Measurements from ENCODE around the gene ZBTB43. TPM values are rescaled to one million over a fixed set of nuclear protein-coding genes. Genes with fewer than 3 reads are reported as not detected.

Gene ZBTB43
- total and polyA plus RNA-seq, 2 of the 4 experiments (the other 2 are of a cell fraction) = 4.5 to 15.1 TPM

DNA sequence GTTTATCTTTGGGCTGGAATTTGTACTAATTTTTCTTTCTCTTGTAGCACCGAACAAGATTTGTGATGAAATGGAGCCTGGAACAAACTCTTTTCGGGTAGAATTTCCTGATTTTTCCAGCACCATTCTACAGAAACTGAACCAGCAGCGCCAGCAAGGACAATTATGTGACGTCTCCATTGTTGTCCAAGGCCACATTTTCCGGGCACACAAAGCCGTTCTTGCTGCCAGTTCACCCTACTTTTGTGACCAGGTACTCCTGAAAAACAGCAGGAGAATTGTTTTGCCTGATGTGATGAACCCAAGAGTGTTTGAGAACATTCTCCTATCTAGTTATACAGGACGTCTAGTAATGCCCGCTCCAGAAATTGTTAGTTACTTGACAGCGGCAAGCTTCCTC lies 27.6 kb downstream of the ZBTB43 start:
- Histone ChIP-seq H3K4me1 (ENCODE audit: control insufficient read depth, insufficient read depth, low read length) (peaks cover 3% of the 10 kb centered on the region; the same call in 1 of the 2 replicates), H3K4me3 (ENCODE audit: insufficient read depth, low read depth, low read length) (no peak overlapping the region), H2AFZ (replicated peaks; ENCODE audit: low read length, poor library complexity) (no peak overlapping the region), H4K5ac (ENCODE audit: low read depth, low read length) (no peak overlapping the region), H4K8ac (ENCODE audit: low read depth in 2 of 2, low read length in 2 of 2) (no peak overlapping the region), H3K9me1 (ENCODE audit: insufficient read depth, low read length) (peaks cover 5% of the 10 kb centered on the region; the same call in 1 of the 2 replicates), H3K9ac (ENCODE audit: low read depth, low read length) (no peak overlapping the region), H2BK5ac (ENCODE audit: low read depth, low read length, poor library complexity, severe bottlenecking) (no peak overlapping the region), H3K9me3 (ENCODE audit: control insufficient read depth, insufficient read depth, low read length) (no peaks in the 10 kb centered on the region), H3K79me1 (ENCODE audit: low read depth in 1 of 2, low read length in 2 of 2) (peaks cover 26 to 71% of the 10 kb centered on the region in 2 experiments), H3K4me2 (ENCODE audit: low read depth, low read length) (no peak overlapping the region), H2BK15ac (ENCODE audit: low read depth, low read length) (no peak overlapping the region), H3K18ac (ENCODE audit: low read depth, low read length) (no peak overlapping the region), H2AK9ac (replicated peaks; ENCODE audit: low read depth, low read length, poor library complexity) (no peak overlapping the region), H4K20me1 (ENCODE audit: insufficient read depth, low read length) (peaks cover 20% of the 10 kb centered on the region), H3K27me3 (ENCODE audit: control insufficient read depth, insufficient read depth, low read length) (no peaks in the 10 kb centered on the region), H3K56ac (ENCODE audit: extremely low read depth, insufficient read depth, low read length) (no peak overlapping the region), H3K36me3 (ENCODE audit: control insufficient read depth, insufficient read depth, low read length) (peaks cover 26% of the 10 kb centered on the region), H3K14ac (replicated peaks; ENCODE audit: low read depth, low read length) (no peak overlapping the region), H3K27ac (ENCODE audit: insufficient read depth, low read length) (no peak overlapping the region), H3K4ac (ENCODE audit: low read depth, low read length) (no peak overlapping the region), H2AK5ac (ENCODE audit: low read depth, low read length) (no peak overlapping the region), H2BK20ac (ENCODE audit: low read depth, low read length) (no peak overlapping the region), H3K23ac (ENCODE audit: low read depth, low read length) (no peak overlapping the region), H4K91ac (ENCODE audit: insufficient read depth, low read depth, low read length) (no peak overlapping the region), H2BK120ac (ENCODE audit: low read depth, low read length) (no peak overlapping the region)
- ChIA-PET CTCF (interaction anchor here (0.7 kb wide), 1 partner anchor 10 kb away, joined by 4 read pairs; no protein-coding TSS in a partner anchor), POLR2A (ENCODE audit: unreplicated experiment) (no interaction called here)
- ATAC-seq (ENCODE audit: low read depth) (no peak), DNase-seq (no peak)
- in situ Hi-C loops (cut with MboI; ENCODE audit: low sequenced_read_pairs) = no loop called here
- TF ChIP-seq RFX5 (IDR thresholded peaks at IDR 0.05; ENCODE audit: low read depth, low read length) = no peak
- no peak for TF ChIP-seq NFE2L2 (IDR thresholded peaks at IDR 0.05; ENCODE audit: low read depth, low read length)
- TF ChIP-seq, protein P1, sequence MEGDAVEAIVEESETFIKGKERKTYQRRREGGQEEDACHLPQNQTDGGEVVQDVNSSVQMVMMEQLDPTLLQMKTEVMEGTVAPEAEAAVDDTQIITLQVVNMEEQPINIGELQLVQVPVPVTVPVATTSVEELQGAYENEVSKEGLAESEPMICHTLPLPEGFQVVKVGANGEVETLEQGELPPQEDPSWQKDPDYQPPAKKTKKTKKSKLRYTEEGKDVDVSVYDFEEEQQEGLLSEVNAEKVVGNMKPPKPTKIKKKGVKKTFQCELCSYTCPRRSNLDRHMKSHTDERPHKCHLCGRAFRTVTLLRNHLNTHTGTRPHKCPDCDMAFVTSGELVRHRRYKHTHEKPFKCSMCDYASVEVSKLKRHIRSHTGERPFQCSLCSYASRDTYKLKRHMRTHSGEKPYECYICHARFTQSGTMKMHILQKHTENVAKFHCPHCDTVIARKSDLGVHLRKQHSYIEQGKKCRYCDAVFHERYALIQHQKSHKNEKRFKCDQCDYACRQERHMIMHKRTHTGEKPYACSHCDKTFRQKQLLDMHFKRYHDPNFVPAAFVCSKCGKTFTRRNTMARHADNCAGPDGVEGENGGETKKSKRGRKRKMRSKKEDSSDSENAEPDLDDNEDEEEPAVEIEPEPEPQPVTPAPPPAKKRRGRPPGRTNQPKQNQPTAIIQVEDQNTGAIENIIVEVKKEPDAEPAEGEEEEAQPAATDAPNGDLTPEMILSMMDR (conservative IDR thresholded peaks at IDR 0.05; ENCODE audit: low read depth, low read length) = no peak
- no peak for TF ChIP-seq ELK1 (IDR thresholded peaks at IDR 0.05; ENCODE audit: borderline replicate concordance, low read depth, low read length)
- TF ChIP-seq USF2 (IDR thresholded peaks at IDR 0.05; ENCODE audit: low read depth, low read length) = no peak
- TF ChIP-seq BHLHE40 (IDR thresholded peaks at IDR 0.05; ENCODE audit: low read depth, low read length) = no peak
- no peak for TF ChIP-seq RAD21 (IDR thresholded peaks at IDR 0.05; ENCODE audit: low read length)
- TF ChIP-seq CEBPB (IDR thresholded peaks at IDR 0.05; ENCODE audit: low read depth, low read length) = no peak
- no peak for TF ChIP-seq MAZ (IDR thresholded peaks at IDR 0.05; ENCODE audit: borderline replicate concordance, low read depth, low read length)
- TF ChIP-seq POLR2A (IDR thresholded peaks at IDR 0.05; ENCODE audit: low read depth, low read length) = no peak
- no peak for TF ChIP-seq MXI1 (IDR thresholded peaks at IDR 0.05; ENCODE audit: borderline replicate concordance, low read depth, low read length)
- TF ChIP-seq FOS (IDR thresholded peaks at IDR 0.05; ENCODE audit: low read depth, low read length) = no peak
- BruUV-seq (replicated peaks) = no TSS peak
- 100% methylated on average over 1 of the region's 9 CpGs; no CpG with 5 or more reads in 1 of the 2 experiments for WGBS, 2 experiments (ENCODE audit: extremely low coverage in 2 of 2, insufficient read length in 1 of 2)
- intact Hi-C loops (cut with micrococcal nuclease) = no loop called here
- dilution Hi-C loops (cut with HindIII; ENCODE audit: low sequenced_read_pairs, unreplicated experiment) = no loop called here

Data from IMR-90 (cell line).